Measurements from ENCODE around the gene ITGA6. TPM values are rescaled to one million over a fixed set of nuclear protein-coding genes. Genes with fewer than 3 reads are reported as not detected.

Gene ITGA6
- total RNA-seq, 2 experiments from 2014 or later = 22.8 to 26.8 TPM

DNA sequence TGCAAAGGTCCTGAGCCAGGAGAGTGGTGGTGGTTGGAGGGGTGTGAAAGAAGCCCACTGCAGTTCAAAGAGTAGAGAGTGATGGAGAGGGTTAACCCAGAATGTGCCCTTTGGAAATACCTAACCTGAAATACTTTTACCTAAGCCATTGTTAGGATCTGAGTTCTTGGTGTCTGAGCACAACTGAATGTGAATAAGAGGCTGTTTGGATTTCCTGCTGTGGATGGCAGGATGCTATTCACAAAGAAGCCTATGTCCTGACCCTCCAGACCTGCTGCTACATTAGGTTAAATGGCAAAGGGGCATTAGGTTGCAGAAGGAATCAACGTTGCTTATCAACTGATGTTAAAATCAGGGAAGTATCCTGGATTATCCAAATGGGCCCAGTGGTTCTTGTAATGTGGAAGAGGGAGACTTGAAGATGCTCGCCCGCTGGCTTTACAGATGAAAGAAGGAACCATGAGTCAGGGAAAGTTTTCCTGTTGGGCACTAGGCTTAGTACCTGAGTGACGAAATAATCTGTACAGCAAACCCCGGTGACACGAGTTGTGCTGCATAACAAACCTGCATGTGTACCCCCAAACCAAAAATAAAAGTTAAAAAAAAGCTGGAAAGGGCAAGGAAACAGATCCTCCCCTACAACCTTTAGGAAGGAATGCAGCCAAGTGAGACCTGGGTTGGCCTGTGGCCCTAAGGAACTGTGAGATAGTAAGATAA lies 27.2 kb downstream of the ITGA6 start:
- Mint-ChIP-seq H3K36me3 (peaks cover 4% of the 10 kb centered on the region), H3K9me3 (no peaks in the 10 kb centered on the region), H3K4me1 (peaks cover 35% of the 10 kb centered on the region), H3K4me3 (no peak overlapping the region), H3K27ac (no peak overlapping the region), H3K27me3 (no peaks in the 10 kb centered on the region)
- POLR2A ChIA-PET = interaction anchor here (1.6 kb wide), 1 partner anchor 20 kb away, joined by 3 read pairs; no protein-coding TSS in a partner anchor
- DNase-seq (no peak), ATAC-seq (ENCODE audit: low read depth) (no peak)

DNA sequence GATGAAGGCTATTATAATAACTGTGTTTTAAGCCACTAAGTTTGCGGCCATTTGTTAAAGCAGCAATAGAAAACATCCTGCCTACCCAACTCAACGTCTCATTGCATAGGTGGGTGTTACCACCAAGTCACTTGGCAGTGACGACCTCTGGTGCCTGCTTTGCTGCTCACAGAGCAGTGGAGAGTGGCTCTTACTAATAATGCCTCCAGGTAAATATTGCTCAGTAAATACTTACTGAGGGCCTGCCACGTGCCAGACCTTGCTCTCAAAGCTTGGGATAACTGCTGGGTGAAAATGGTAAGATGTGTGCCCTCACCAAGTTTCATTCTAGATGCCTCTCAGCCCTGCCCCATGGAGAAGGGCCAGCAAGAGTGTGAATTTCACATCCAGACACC lies 27.7 kb downstream of the ITGA6 start:
- POLR2A ChIA-PET = interaction anchor here (1.6 kb wide), 1 partner anchor 20 kb away, joined by 3 read pairs; no protein-coding TSS in a partner anchor
- Mint-ChIP-seq H3K4me1 (peaks cover 37% of the 10 kb centered on the region), H3K36me3 (peaks cover 4% of the 10 kb centered on the region), H3K4me3 (no peak overlapping the region), H3K9me3 (no peaks in the 10 kb centered on the region), H3K27ac (no peak overlapping the region), H3K27me3 (no peaks in the 10 kb centered on the region)
- ATAC-seq (ENCODE audit: low read depth) = peak; percentile 67
- no peak for DNase-seq

GRCh38 chr2:172456002-172456401 lies 28.6 kb downstream of the ITGA6 start:
- Mint-ChIP-seq H3K9me3 (no peaks in the 10 kb centered on the region), H3K4me3 (no peak overlapping the region), H3K27ac (no peak overlapping the region), H3K27me3 (no peaks in the 10 kb centered on the region), H3K4me1 (peaks cover 43% of the 10 kb centered on the region), H3K36me3 (peaks cover 2% of the 10 kb centered on the region)
- ATAC-seq (ENCODE audit: low read depth) = no peak
- POLR2A ChIA-PET = interaction anchor here (1.6 kb wide), 1 partner anchor 21 kb away, joined by 3 read pairs; no protein-coding TSS in a partner anchor
- no peak for DNase-seq

DNA sequence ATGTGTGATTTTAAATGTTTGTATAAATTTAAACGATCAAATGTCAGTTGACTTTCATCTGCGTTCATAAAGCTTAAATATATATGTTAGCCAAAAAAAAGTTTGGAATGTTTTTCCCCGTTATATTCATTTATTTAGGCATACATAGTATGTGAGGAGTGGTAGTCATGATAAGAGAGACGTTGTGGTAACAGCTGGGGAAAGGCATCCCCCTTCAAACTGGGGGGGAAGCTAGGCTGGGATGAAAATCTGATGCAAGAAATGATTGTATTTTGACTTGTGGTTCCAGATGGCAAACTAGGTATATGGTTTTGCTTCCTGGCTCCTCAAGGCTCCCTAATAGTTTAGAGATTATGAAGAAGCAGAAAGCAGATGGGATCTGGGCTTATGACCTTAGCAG lies 30.1 kb downstream of the ITGA6 start:
- H3K4me1 Mint-ChIP-seq = peaks cover 56% of the 10 kb centered on the region
- H3K27me3 Mint-ChIP-seq = no peaks in the 10 kb centered on the region
- ATAC-seq (ENCODE audit: low read depth) (no peak), DNase-seq (no peak)
- no peak overlapping the region for H3K4me3 Mint-ChIP-seq
- H3K9me3 Mint-ChIP-seq = no peaks in the 10 kb centered on the region
- POLR2A ChIA-PET = no interaction called here
- H3K36me3 Mint-ChIP-seq = peaks cover 2% of the 10 kb centered on the region
- no peak overlapping the region for H3K27ac Mint-ChIP-seq

GRCh38 chr2:172458561-172459124 lies 31.3 kb downstream of the ITGA6 start:
- Mint-ChIP-seq H3K9me3 (no peaks in the 10 kb centered on the region), H3K4me3 (no peak overlapping the region), H3K36me3 (peaks cover 2% of the 10 kb centered on the region), H3K27me3 (no peaks in the 10 kb centered on the region), H3K4me1 (peaks cover 63% of the 10 kb centered on the region), H3K27ac (no peak overlapping the region)
- POLR2A ChIA-PET = interaction anchor here (1.3 kb wide), 1 partner anchor 18 kb away, joined by 5 read pairs; no protein-coding TSS in a partner anchor
- ATAC-seq (ENCODE audit: low read depth) (no peak), DNase-seq (no peak)

- no peak for DNase-seq
- H3K9me3 Mint-ChIP-seq = no peaks in the 10 kb centered on the region
- H3K4me1 Mint-ChIP-seq = peaks cover 75% of the 10 kb centered on the region
- H3K4me3 Mint-ChIP-seq = peak overlapping the region; percentile 81
- H3K27ac Mint-ChIP-seq = peak overlapping the region; percentile 66
- no peaks in the 10 kb centered on the region for H3K27me3 Mint-ChIP-seq
- POLR2A ChIA-PET = interaction anchor here (0.7 to 3.9 kb wide), 6 partner anchors 15 to 1301 kb away, joined by 3 to 36 read pairs (median 7); partner anchors contain the start of gene ITGA6
- ATAC-seq (ENCODE audit: low read depth) = no peak
- H3K36me3 Mint-ChIP-seq = peaks cover 5% of the 10 kb centered on the region
Measured at GRCh38 chr2:172460780-172461201, 33.4 kb downstream of the ITGA6 start.

DNA sequence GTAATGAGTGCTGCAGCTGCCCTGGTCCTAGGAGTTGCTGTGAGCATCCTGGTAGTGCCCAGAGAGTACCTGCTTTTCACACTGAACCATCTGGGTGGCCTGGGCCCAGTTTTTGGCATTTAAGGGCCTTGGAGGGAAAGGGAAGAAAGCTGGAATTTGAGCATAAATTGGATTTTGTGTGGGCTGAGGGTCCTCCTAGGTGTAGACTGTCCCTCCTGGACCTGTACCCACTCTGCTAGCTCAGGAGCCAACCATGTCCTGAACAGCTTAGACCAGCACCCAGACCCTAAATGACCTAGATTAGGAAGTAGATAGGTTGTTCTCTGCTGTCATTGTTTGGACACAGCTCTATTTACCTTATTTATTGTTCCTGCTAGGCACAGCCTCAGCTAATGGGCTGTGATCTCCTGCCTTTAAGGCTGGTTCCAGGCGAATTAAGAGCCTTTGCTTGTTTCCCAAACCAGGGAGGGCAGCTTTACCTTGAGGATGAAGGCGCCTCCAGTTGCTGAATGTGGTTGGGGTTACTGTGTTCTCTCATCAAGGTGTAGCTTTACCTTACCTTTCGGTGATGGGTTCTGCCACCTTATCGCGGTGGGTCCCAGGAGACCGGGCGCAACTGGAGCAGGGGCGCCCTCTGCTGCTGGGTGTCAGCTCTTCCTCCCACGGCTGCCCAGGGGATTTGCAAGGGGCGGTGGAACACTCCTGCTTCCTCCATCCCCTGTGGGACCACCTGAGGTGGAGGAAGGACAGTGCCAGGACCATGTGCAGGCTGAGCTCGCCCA lies 34.4 kb downstream of the ITGA6 start:
- Mint-ChIP-seq H3K27me3 (no peaks in the 10 kb centered on the region), H3K4me1 (peaks cover 76% of the 10 kb centered on the region), H3K27ac (peak overlapping the region; percentile 87), H3K9me3 (no peaks in the 10 kb centered on the region), H3K4me3 (peak overlapping the region; percentile 81), H3K36me3 (peaks cover 5% of the 10 kb centered on the region)
- DNase-seq (peak; percentile 85), ATAC-seq (ENCODE audit: low read depth) (peak; percentile 58)
- POLR2A ChIA-PET = interaction anchor here (0.7 to 3.9 kb wide), 13 partner anchors 8 to 289 kb away, joined by 3 to 36 read pairs (median 3); partner anchors contain the start of gene ITGA6

DNA sequence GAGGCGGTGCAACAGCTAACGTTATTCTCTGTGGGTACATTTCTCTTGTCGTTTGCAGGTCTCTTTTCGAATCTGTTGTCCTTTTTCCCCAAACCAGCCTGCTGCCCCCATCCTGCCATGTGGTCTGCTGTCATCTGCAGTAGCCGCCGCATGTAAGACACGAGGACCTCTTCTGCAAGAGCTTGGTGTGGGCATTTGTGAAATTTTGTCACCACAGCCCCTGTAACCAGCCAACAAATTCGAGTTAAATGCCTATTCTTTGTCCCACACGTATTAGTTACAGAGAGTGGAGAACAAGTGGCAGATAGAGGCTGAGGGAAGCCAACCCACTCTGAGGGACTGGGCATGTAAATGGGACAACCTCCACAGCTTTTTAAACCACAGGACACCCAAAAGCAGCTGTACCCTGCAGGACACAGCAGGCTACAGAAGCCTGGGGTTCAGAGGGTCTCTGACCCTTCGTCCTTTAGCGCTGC lies 35.0 kb downstream of the ITGA6 start:
- no peak for DNase-seq
- peaks cover 5% of the 10 kb centered on the region for H3K36me3 Mint-ChIP-seq
- no peaks in the 10 kb centered on the region for H3K27me3 Mint-ChIP-seq
- H3K27ac Mint-ChIP-seq = peak overlapping the region; percentile 87
- ATAC-seq (ENCODE audit: low read depth) = peak; percentile 43
- peaks cover 78% of the 10 kb centered on the region for H3K4me1 Mint-ChIP-seq
- POLR2A ChIA-PET = interaction anchor here (0.9 to 3.9 kb wide), 9 partner anchors 9 to 289 kb away, joined by 3 to 36 read pairs (median 3); partner anchors contain the start of gene ITGA6
- H3K9me3 Mint-ChIP-seq = no peaks in the 10 kb centered on the region
- H3K4me3 Mint-ChIP-seq = peak overlapping the region; percentile 81

GRCh38 chr2:172462849-172463381 lies 35.5 kb downstream of the ITGA6 start:
- Mint-ChIP-seq H3K9me3 (no peaks in the 10 kb centered on the region), H3K4me1 (peaks cover 73% of the 10 kb centered on the region), H3K27me3 (no peaks in the 10 kb centered on the region), H3K36me3 (peaks cover 5% of the 10 kb centered on the region), H3K4me3 (peak overlapping the region; percentile 81), H3K27ac (peak overlapping the region; percentile 87)
- POLR2A ChIA-PET = interaction anchor here (1.0 to 3.9 kb wide), 5 partner anchors 9 to 34 kb away, joined by 3 to 36 read pairs (median 3); partner anchors contain the start of gene ITGA6
- DNase-seq = peak; percentile 58
- ATAC-seq (ENCODE audit: low read depth) = peak; percentile 75

GRCh38 chr2:172464400-172465129 lies 37.2 kb downstream of the ITGA6 start:
- Mint-ChIP-seq H3K4me1 (peaks cover 62% of the 10 kb centered on the region), H3K27me3 (no peaks in the 10 kb centered on the region), H3K27ac (peak overlapping the region; percentile 87), H3K4me3 (peak overlapping the region; percentile 41), H3K36me3 (peaks cover 6% of the 10 kb centered on the region), H3K9me3 (no peaks in the 10 kb centered on the region)
- DNase-seq (no peak), ATAC-seq (ENCODE audit: low read depth) (no peak)
- POLR2A ChIA-PET = no interaction called here

DNA sequence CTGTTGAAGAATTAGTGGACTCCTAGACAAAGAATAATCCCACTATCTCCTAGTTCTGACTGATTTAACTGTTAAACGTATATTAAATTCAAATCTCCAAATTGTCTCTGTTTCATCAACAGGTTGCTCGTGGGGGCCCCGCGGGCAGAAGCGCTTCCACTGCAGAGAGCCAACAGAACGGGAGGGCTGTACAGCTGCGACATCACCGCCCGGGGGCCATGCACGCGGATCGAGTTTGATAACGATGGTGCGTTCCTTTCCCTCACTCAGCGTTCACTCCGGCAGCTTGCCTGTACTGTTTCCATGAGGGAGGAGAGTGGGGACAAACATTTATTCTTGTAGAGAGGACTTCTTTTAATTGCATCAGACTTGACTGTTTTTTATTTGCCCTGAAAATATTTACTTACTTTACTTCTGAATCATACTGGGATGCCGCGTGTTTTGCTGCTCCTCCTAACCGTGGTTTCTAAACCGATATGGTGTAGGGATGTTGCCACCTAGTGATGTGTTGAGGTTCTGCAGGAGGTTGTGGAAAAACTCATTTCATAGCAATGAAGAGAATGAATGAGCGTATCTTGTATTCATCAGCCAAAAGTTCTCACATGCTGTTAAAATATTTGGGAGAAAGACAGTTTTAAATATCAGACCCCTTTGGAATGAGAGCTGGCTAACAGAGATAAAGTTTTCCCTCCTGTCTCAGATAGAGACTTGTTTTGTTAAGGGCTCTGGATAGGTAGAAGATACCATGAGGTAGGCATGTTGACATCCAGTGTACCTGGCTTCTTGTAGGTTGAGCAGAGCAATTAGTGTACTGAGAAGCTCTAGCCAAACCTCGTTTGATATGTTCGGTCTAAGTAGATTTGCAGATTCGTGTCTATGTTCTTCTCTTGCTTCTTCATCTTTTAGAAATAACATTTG lies 38.3 kb downstream of the ITGA6 start:
- POLR2A ChIA-PET = no interaction called here
- ATAC-seq (ENCODE audit: low read depth) (no peak), DNase-seq (no peak)
- H3K27me3 Mint-ChIP-seq = no peaks in the 10 kb centered on the region
- H3K4me3 Mint-ChIP-seq = peak overlapping the region; percentile 9
- peaks cover 51% of the 10 kb centered on the region for H3K4me1 Mint-ChIP-seq
- H3K9me3 Mint-ChIP-seq = no peaks in the 10 kb centered on the region
- peak overlapping the region; percentile 17 for H3K27ac Mint-ChIP-seq
- H3K36me3 Mint-ChIP-seq = peaks cover 7% of the 10 kb centered on the region

All from activated naive CD8-positive, alpha-beta T cell treated with anti-CD3 and anti-CD28 coated beads, Interleukin-2, amount 10 ng/mL, durations not matched to agents 7 days and 5 days (primary cell).